ENCODE measurements around the gene NOX3. TPM values are rescaled to one million over a fixed set of nuclear protein-coding genes. Genes with fewer than 3 reads are reported as not detected.

NOX3 gene
- total and polyA plus RNA-seq, 2 donors (not counting 3 experiments of a cell fraction or from before 2014, with no cell fraction given) = not detected

DNA sequence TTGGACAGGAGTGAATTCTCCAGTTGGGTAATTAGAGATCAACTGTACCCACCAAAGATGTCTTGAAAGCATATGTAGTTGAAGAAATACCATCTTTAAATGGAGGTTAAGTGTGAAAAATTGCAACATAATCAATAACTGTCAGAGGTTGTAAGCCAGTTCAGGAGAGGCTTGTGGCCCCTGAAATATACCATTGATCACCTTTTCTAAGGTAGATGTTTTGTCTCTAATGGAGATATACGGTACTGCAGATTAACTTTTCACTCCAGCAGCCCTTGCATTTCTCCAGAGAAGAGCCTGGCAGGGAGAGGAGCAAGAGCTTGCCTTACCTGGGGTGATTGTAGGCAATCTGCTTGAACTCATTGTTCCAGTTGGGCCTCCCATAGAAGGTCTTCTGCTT is 48.8 kb downstream of the NOX3 start:
- Histone ChIP-seq H2AFZ (ENCODE audit: low read depth, low read length) (no peak overlapping the region), H3K36me3 (ENCODE audit: control insufficient read depth in 2 of 2, extremely low read depth in 1 of 2, insufficient read depth in 2 of 2, low read length in 2 of 2) (no peaks in the 10 kb centered on the region), H3K27ac (ENCODE audit: insufficient read depth, low read depth, low read length) (no peak overlapping the region), H3K4me3 (replicated peaks in 1 of 3; ENCODE audit: insufficient read depth in 1 of 3, low read depth in 1 of 3, low read length in 3 of 3) (no peak overlapping the region), H3K4me1 (ENCODE audit: control insufficient read depth, extremely low read depth, insufficient read depth, low read length) (no peaks in the 10 kb centered on the region), H3K9me3 (replicated peaks; ENCODE audit: control insufficient read depth, insufficient read depth, low read length) (no peaks in the 10 kb centered on the region), H3K27me3 (ENCODE audit: control insufficient read depth in 2 of 2, insufficient read depth in 2 of 2, low read length in 2 of 2) (no peaks in the 10 kb centered on the region), H3K4me2 (ENCODE audit: insufficient read depth, low read length) (no peak overlapping the region), H4K20me1 (replicated peaks; ENCODE audit: control insufficient read depth, extremely low read depth, insufficient read depth, low read length) (no peaks in the 10 kb centered on the region), H3K9ac (replicated peaks; ENCODE audit: extremely low read depth, insufficient read depth, low read length) (no peak overlapping the region), H3K9me1 (replicated peaks; ENCODE audit: control insufficient read depth, extremely low read depth, insufficient read depth, low read length) (no peaks in the 10 kb centered on the region), H3K79me2 (ENCODE audit: control insufficient read depth, insufficient read depth, low read length) (no peaks in the 10 kb centered on the region)
- FAIRE-seq (no peak), DNase-seq (ENCODE audit: low read depth, low spot score) (no peak)
- BruUV-seq (replicated peaks) = no TSS peak
- intact Hi-C loops (cut with micrococcal nuclease) (no loop called here), dilution Hi-C loops (cut with MboI; ENCODE audit: extremely low pct_ligation_motif_present, low sequenced_read_pairs) (no loop called here)
- TF ChIP-seq MYC (IDR thresholded peaks at IDR 0.05; ENCODE audit: low read depth, low read length) (no peak), POLR2A (IDR thresholded peaks at IDR 0.05; ENCODE audit: low read depth, low read length) (no peak), GATA2 (IDR thresholded peaks at IDR 0.05; ENCODE audit: insufficient read depth, insufficient read length, low read depth, low read length) (no peak), EZH2 (IDR thresholded peaks at IDR 0.05; ENCODE audit: borderline replicate concordance, low read depth, low read length, severe bottlenecking) (no peak), FOS (IDR thresholded peaks at IDR 0.05; ENCODE audit: borderline replicate concordance, insufficient read depth, low read length) (no peak), JUN (IDR thresholded peaks at IDR 0.05; ENCODE audit: borderline replicate concordance, insufficient read depth, insufficient read length, low read depth) (no peak), POLR2AphosphoS5 (IDR thresholded peaks at IDR 0.05; ENCODE audit: insufficient read depth, low read depth, low read length) (no peak)
- TF ChIP-seq, protein P1, sequence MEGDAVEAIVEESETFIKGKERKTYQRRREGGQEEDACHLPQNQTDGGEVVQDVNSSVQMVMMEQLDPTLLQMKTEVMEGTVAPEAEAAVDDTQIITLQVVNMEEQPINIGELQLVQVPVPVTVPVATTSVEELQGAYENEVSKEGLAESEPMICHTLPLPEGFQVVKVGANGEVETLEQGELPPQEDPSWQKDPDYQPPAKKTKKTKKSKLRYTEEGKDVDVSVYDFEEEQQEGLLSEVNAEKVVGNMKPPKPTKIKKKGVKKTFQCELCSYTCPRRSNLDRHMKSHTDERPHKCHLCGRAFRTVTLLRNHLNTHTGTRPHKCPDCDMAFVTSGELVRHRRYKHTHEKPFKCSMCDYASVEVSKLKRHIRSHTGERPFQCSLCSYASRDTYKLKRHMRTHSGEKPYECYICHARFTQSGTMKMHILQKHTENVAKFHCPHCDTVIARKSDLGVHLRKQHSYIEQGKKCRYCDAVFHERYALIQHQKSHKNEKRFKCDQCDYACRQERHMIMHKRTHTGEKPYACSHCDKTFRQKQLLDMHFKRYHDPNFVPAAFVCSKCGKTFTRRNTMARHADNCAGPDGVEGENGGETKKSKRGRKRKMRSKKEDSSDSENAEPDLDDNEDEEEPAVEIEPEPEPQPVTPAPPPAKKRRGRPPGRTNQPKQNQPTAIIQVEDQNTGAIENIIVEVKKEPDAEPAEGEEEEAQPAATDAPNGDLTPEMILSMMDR (IDR thresholded peaks at IDR 0.05; ENCODE audit: extremely low read depth in 1 of 2, insufficient read depth in 1 of 2, low read depth in 1 of 2, low read length in 2 of 2) = no peak
- TF ChIP-seq, protein P2, sequence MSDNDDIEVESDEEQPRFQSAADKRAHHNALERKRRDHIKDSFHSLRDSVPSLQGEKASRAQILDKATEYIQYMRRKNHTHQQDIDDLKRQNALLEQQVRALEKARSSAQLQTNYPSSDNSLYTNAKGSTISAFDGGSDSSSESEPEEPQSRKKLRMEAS (IDR thresholded peaks at IDR 0.05; ENCODE audit: insufficient read depth, insufficient read length) = no peak
- ChIA-PET POLR2A (no interaction called here), CTCF (no interaction called here)

Measured in endothelial cell of umbilical vein (primary cell).